ENCODE measurements around the gene ARL5A.
"Not testable (repeated sequence)": the region's sequence is repeated elsewhere in the genome, so short reads cannot be mapped to it uniquely, and the experiment has no call there.

Gene ARL5A

GRCh38 chr2:151810489-151810888 lies 17.7 kb downstream of the ARL5A start:
- no peaks in the 10 kb centered on the region for H3K27me3 ChIP-seq (ENCODE audit: control insufficient read depth, insufficient read depth, low read length)
- H3K9ac ChIP-seq (ENCODE audit: low read depth, low read length): no peak overlapping the region
- peaks cover 29% of the 10 kb centered on the region for H3K36me3 ChIP-seq (ENCODE audit: insufficient read depth, low read length)
- no peak overlapping the region for H3K4me3 ChIP-seq (ENCODE audit: low read length)
- no peaks in the 10 kb centered on the region for H3K9me3 ChIP-seq (replicated peaks; ENCODE audit: low read length)
- no peak overlapping the region for H3K4me2 ChIP-seq (ENCODE audit: low read length)
- H3K4me1 ChIP-seq (ENCODE audit: control insufficient read depth, insufficient read depth, low read length): no peaks in the 10 kb centered on the region

GRCh38 chr2:151809073-151809383 lies 19.2 kb downstream of the ARL5A start:
- Histone ChIP-seq H3K4me2 (ENCODE audit: low read length) (no peak overlapping the region), H3K4me1 (ENCODE audit: control insufficient read depth, insufficient read depth, low read length) (no peaks in the 10 kb centered on the region), H3K4me3 (ENCODE audit: low read length) (no peak overlapping the region), H3K27me3 (ENCODE audit: control insufficient read depth, insufficient read depth, low read length) (no peaks in the 10 kb centered on the region), H3K9ac (ENCODE audit: low read depth, low read length) (no peak overlapping the region), H3K36me3 (ENCODE audit: insufficient read depth, low read length) (peaks cover 33% of the 10 kb centered on the region), H3K9me3 (replicated peaks; ENCODE audit: low read length) (no peaks in the 10 kb centered on the region)

GRCh38 chr2:151808258-151809072 lies 19.8 kb downstream of the ARL5A start:
- Histone ChIP-seq H3K9ac (ENCODE audit: low read depth, low read length) (no peak overlapping the region), H3K9me3 (replicated peaks; ENCODE audit: low read length) (no peaks in the 10 kb centered on the region), H3K4me2 (ENCODE audit: low read length) (no peak overlapping the region), H3K36me3 (ENCODE audit: insufficient read depth, low read length) (peaks cover 33% of the 10 kb centered on the region), H3K4me1 (ENCODE audit: control insufficient read depth, insufficient read depth, low read length) (no peaks in the 10 kb centered on the region), H3K4me3 (ENCODE audit: low read length) (no peak overlapping the region), H3K27me3 (ENCODE audit: control insufficient read depth, insufficient read depth, low read length) (no peaks in the 10 kb centered on the region)

- Histone ChIP-seq H3K36me3 (ENCODE audit: insufficient read depth, low read length) (peaks cover 34% of the 10 kb centered on the region), H3K4me1 (ENCODE audit: control insufficient read depth, insufficient read depth, low read length) (no peaks in the 10 kb centered on the region), H3K9me3 (replicated peaks; ENCODE audit: low read length) (no peaks in the 10 kb centered on the region), H3K9ac (ENCODE audit: low read depth, low read length) (no peak overlapping the region), H3K4me2 (ENCODE audit: low read length) (no peak overlapping the region), H3K4me3 (ENCODE audit: low read length) (no peak overlapping the region), H3K27me3 (ENCODE audit: control insufficient read depth, insufficient read depth, low read length) (no peaks in the 10 kb centered on the region)
These were observed 22.3 kb downstream of the ARL5A start for GRCh38 chr2:151805961-151806360.

- Histone ChIP-seq H3K27me3 (ENCODE audit: control insufficient read depth, insufficient read depth, low read length) (no peaks in the 10 kb centered on the region), H3K4me1 (ENCODE audit: control insufficient read depth, insufficient read depth, low read length) (no peaks in the 10 kb centered on the region), H3K9me3 (replicated peaks; ENCODE audit: low read length) (no peaks in the 10 kb centered on the region), H3K4me3 (ENCODE audit: low read length) (no peak overlapping the region), H3K36me3 (ENCODE audit: insufficient read depth, low read length) (peaks cover 29% of the 10 kb centered on the region), H3K4me2 (ENCODE audit: low read length) (no peak overlapping the region), H3K9ac (ENCODE audit: low read depth, low read length) (no peak overlapping the region)
These were observed 22.9 kb downstream of the ARL5A start for GRCh38 chr2:151805343-151805742.

GRCh38 chr2:151803811-151804210 lies 24.4 kb downstream of the ARL5A start:
- Histone ChIP-seq H3K4me1 (ENCODE audit: control insufficient read depth, insufficient read depth, low read length) (no peaks in the 10 kb centered on the region), H3K36me3 (ENCODE audit: insufficient read depth, low read length) (peaks cover 29% of the 10 kb centered on the region), H3K9me3 (replicated peaks; ENCODE audit: low read length) (no peaks in the 10 kb centered on the region), H3K4me3 (ENCODE audit: low read length) (no peak overlapping the region), H3K27me3 (ENCODE audit: control insufficient read depth, insufficient read depth, low read length) (no peaks in the 10 kb centered on the region), H3K4me2 (ENCODE audit: low read length) (no peak overlapping the region), H3K9ac (ENCODE audit: low read depth, low read length) (no peak overlapping the region)

GRCh38 chr2:151802315-151802714 lies 25.9 kb downstream of the ARL5A start:
- H3K27me3 ChIP-seq (ENCODE audit: control insufficient read depth, insufficient read depth, low read length): no peaks in the 10 kb centered on the region
- no peaks in the 10 kb centered on the region for H3K4me1 ChIP-seq (ENCODE audit: control insufficient read depth, insufficient read depth, low read length)
- H3K4me3 ChIP-seq (ENCODE audit: low read length): no peak overlapping the region
- no peak overlapping the region for H3K4me2 ChIP-seq (ENCODE audit: low read length)
- peaks cover 29% of the 10 kb centered on the region for H3K36me3 ChIP-seq (ENCODE audit: insufficient read depth, low read length)
- H3K9me3 ChIP-seq (replicated peaks; ENCODE audit: low read length): no peaks in the 10 kb centered on the region
- H3K9ac ChIP-seq (ENCODE audit: low read depth, low read length): no peak overlapping the region

- Histone ChIP-seq H3K9ac (ENCODE audit: low read depth, low read length) (no peak overlapping the region), H3K27me3 (ENCODE audit: control insufficient read depth, insufficient read depth, low read length) (no peaks in the 10 kb centered on the region), H3K4me1 (ENCODE audit: control insufficient read depth, insufficient read depth, low read length) (peaks cover 15% of the 10 kb centered on the region)
These were observed 28.3 kb downstream of the ARL5A start for GRCh38 chr2:151799886-151800292.

GRCh38 chr2:151796774-151797173 lies 31.4 kb downstream of the ARL5A start:
- Histone ChIP-seq H3K9me3 (replicated peaks; ENCODE audit: low read length) (no peaks in the 10 kb centered on the region), H3K27me3 (ENCODE audit: control insufficient read depth, insufficient read depth, low read length) (no peaks in the 10 kb centered on the region), H3K9ac (ENCODE audit: low read depth, low read length) (no peak overlapping the region), H3K4me1 (ENCODE audit: control insufficient read depth, insufficient read depth, low read length) (peaks cover 15% of the 10 kb centered on the region), H3K4me2 (ENCODE audit: low read length) (no peak overlapping the region), H3K36me3 (ENCODE audit: insufficient read depth, low read length) (peaks cover 4% of the 10 kb centered on the region), H3K4me3 (ENCODE audit: low read length) (no peak overlapping the region)

More at GRCh38 chr2:151799886-151800292, 28.3 kb downstream of the ARL5A start:
- Histone ChIP-seq H3K9me3 (replicated peaks; ENCODE audit: low read length) (no peaks in the 10 kb centered on the region), H3K4me2 (ENCODE audit: low read length) (no peak overlapping the region), H3K36me3 (ENCODE audit: insufficient read depth, low read length) (peaks cover 11% of the 10 kb centered on the region), H3K4me3 (ENCODE audit: low read length) (no peak overlapping the region)

GRCh38 chr2:151795646-151796240 lies 32.5 kb downstream of the ARL5A start:
- Histone ChIP-seq H3K4me3 (ENCODE audit: low read length) (no peak overlapping the region), H3K9me3 (replicated peaks; ENCODE audit: low read length) (no peaks in the 10 kb centered on the region), H3K36me3 (ENCODE audit: insufficient read depth, low read length) (peaks cover 6% of the 10 kb centered on the region), H3K4me1 (ENCODE audit: control insufficient read depth, insufficient read depth, low read length) (peaks cover 15% of the 10 kb centered on the region), H3K9ac (ENCODE audit: low read depth, low read length) (no peak overlapping the region), H3K4me2 (ENCODE audit: low read length) (no peak overlapping the region), H3K27me3 (ENCODE audit: control insufficient read depth, insufficient read depth, low read length) (no peaks in the 10 kb centered on the region)

GRCh38 chr2:151794422-151794821 lies 33.8 kb downstream of the ARL5A start:
- H3K9me3 ChIP-seq (replicated peaks; ENCODE audit: low read length); H3K4me3 ChIP-seq (ENCODE audit: low read length); H3K4me2 ChIP-seq (ENCODE audit: low read length); H3K27me3 ChIP-seq (ENCODE audit: control insufficient read depth, insufficient read depth, low read length); H3K36me3 ChIP-seq (ENCODE audit: insufficient read depth, low read length); H3K9ac ChIP-seq (ENCODE audit: low read depth, low read length): not testable (repeated sequence)
- H3K4me1 ChIP-seq (ENCODE audit: control insufficient read depth, insufficient read depth, low read length): peaks cover 15% of the 10 kb centered on the region

- peaks cover 15% of the 10 kb centered on the region for H3K4me1 ChIP-seq (ENCODE audit: control insufficient read depth, insufficient read depth, low read length)
- no peak overlapping the region for H3K4me2 ChIP-seq (ENCODE audit: low read length)
- peaks cover 7% of the 10 kb centered on the region for H3K36me3 ChIP-seq (ENCODE audit: insufficient read depth, low read length)
- H3K9ac ChIP-seq (ENCODE audit: low read depth, low read length): no peak overlapping the region
- no peaks in the 10 kb centered on the region for H3K27me3 ChIP-seq (ENCODE audit: control insufficient read depth, insufficient read depth, low read length)
- no peak overlapping the region for H3K4me3 ChIP-seq (ENCODE audit: low read length)
- H3K9me3 ChIP-seq (replicated peaks; ENCODE audit: low read length): no peaks in the 10 kb centered on the region
These were observed 35.1 kb downstream of the ARL5A start for GRCh38 chr2:151793123-151793522.
